OCI-LY3 (cell line): ENCODE data around the gene ARMC2.
"Not testable (repeated sequence)": the region's sequence is repeated elsewhere in the genome, so short reads cannot be mapped to it uniquely, and the experiment has no call there.

ENCODE experiments used
- H2AFZ ChIP-seq: fragments of 200-600, 300-600 bp; shearing (Covaris generic); 2 replicates; pipeline ENCODE4 v1.6.0; 2014; ENCODE audit warnings: antibody characterized with exemption, low read depth, low read length
- H3K27ac ChIP-seq: fragments of 200-600, 300-600 bp; sonication (generic); 2 replicates; pipeline ENCODE4 v1.5.1; 2014; ENCODE audit warnings: mild to moderate bottlenecking, low read length, moderate library complexity, mixed read lengths
- H3K27me3 ChIP-seq: fragments of 200-600, 300-600 bp; sonication (generic); 2 replicates; pipeline ENCODE4 v1.6.1; 2014; ENCODE audit warnings: low read depth, low read length, mixed read lengths
- H3K36me3 ChIP-seq: fragments of 200-600, 300-600 bp; sonication (generic); replicated peaks from 2 replicates; pipeline ENCODE3; 2014; ENCODE audit warnings: low read depth, low read length, mixed read lengths
- H3K4me1 ChIP-seq: fragments of 300-600, 200-600 bp; sonication (generic); 2 replicates; pipeline ENCODE4 v1.6.1; 2014; ENCODE audit warnings: low read length, mixed read lengths
- H3K4me2 ChIP-seq: fragments of 200-600, 300-600 bp; sonication (generic); 2 replicates; pipeline ENCODE4 v1.6.1; 2014; ENCODE audit warnings: low read length, mixed read lengths
- H3K4me3 ChIP-seq: fragments of 300-600, 200-600 bp; sonication (generic); 2 replicates; pipeline ENCODE4 v1.5.1; 2014; ENCODE audit warnings: antibody characterized with exemption, mild to moderate bottlenecking, low read length, moderate library complexity
- H3K79me2 ChIP-seq: fragments of 300-600, 200-600 bp; shearing (Covaris generic); 2 replicates; pipeline ENCODE4 v1.6.1; 2014; ENCODE audit warnings: mild to moderate bottlenecking, low read length, mixed read lengths
- H3K9ac ChIP-seq: fragments of 300-600, 200-600 bp; shearing (Covaris generic); 2 replicates; pipeline ENCODE4 v1.6.0; 2014; ENCODE audit warnings: mild to moderate bottlenecking, low read length, moderate library complexity
- H3K9me3 ChIP-seq: fragments of 200-600, 300-600 bp; shearing (Covaris generic); 2 replicates; pipeline ENCODE4 v1.6.1; 2014; ENCODE audit warnings: low read length, mixed read lengths; ENCODE audit not compliant: insufficient read depth
- H4K20me1 ChIP-seq: fragments of 200-600, 300-600 bp; sonication (generic); 2 replicates; pipeline ENCODE4 v1.6.1; 2016; ENCODE audit warnings: low read length, mixed read lengths; ENCODE audit not compliant: insufficient read depth
- EZH2phosphoT487 ChIP-seq: fragments of 200-600 bp; shearing (Covaris generic); IDR thresholded peaks from 2 replicates; pipeline ENCODE4 v1.6.1; 2018; ENCODE audit warnings: antibody characterized with exemption, mixed run types, low read depth
- TF ChIP-seq, protein P1 (sequence below): fragments of 200-600, 300-600 bp; sonication (generic); IDR thresholded peaks from 2 replicates; pipeline ENCODE4 v1.5.1; 2014; ENCODE audit warnings: antibody characterized with exemption, low read length, low read depth

Gene ARMC2

GRCh38 chr6:108888052-108888451, 39.8 kb downstream of the ARMC2 start:
- no peak overlapping the region for H3K4me3 ChIP-seq
- H3K79me2 ChIP-seq, result no peaks in the 10 kb centered on the region
- no peaks in the 10 kb centered on the region for H4K20me1 ChIP-seq
- no peak overlapping the region for H3K27ac ChIP-seq
- H3K4me2 ChIP-seq, result no peak overlapping the region
- peaks cover under 1% of the 10 kb centered on the region; the same call in 1 of the 2 replicates for H3K9me3 ChIP-seq
- H2AFZ ChIP-seq, result no peak overlapping the region
- no peak overlapping the region for H3K9ac ChIP-seq
- peaks cover 21% of the 10 kb centered on the region for H3K4me1 ChIP-seq
- peaks cover 22% of the 10 kb centered on the region for H3K27me3 ChIP-seq
- no peak for TF ChIP-seq EZH2phosphoT487
- TF ChIP-seq, protein P1, sequence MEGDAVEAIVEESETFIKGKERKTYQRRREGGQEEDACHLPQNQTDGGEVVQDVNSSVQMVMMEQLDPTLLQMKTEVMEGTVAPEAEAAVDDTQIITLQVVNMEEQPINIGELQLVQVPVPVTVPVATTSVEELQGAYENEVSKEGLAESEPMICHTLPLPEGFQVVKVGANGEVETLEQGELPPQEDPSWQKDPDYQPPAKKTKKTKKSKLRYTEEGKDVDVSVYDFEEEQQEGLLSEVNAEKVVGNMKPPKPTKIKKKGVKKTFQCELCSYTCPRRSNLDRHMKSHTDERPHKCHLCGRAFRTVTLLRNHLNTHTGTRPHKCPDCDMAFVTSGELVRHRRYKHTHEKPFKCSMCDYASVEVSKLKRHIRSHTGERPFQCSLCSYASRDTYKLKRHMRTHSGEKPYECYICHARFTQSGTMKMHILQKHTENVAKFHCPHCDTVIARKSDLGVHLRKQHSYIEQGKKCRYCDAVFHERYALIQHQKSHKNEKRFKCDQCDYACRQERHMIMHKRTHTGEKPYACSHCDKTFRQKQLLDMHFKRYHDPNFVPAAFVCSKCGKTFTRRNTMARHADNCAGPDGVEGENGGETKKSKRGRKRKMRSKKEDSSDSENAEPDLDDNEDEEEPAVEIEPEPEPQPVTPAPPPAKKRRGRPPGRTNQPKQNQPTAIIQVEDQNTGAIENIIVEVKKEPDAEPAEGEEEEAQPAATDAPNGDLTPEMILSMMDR, result no peak
- no peaks in the 10 kb centered on the region for H3K36me3 ChIP-seq

- H3K4me3 ChIP-seq, result no peak overlapping the region
- peaks cover 22% of the 10 kb centered on the region for H3K27me3 ChIP-seq
- peaks cover 14% of the 10 kb centered on the region for H3K4me1 ChIP-seq
- H3K79me2 ChIP-seq, result no peaks in the 10 kb centered on the region
- no peak overlapping the region for H3K27ac ChIP-seq
- H4K20me1 ChIP-seq, result no peaks in the 10 kb centered on the region
- no peak overlapping the region for H2AFZ ChIP-seq
- H3K36me3 ChIP-seq, result no peaks in the 10 kb centered on the region
- no peak overlapping the region for H3K9ac ChIP-seq
- no peak overlapping the region for H3K4me2 ChIP-seq
- no peak for TF ChIP-seq EZH2phosphoT487
- H3K9me3 ChIP-seq, result no peaks in the 10 kb centered on the region
These were observed 40.5 kb downstream of the ARMC2 start for GRCh38 chr6:108888745-108889144.

DNA sequence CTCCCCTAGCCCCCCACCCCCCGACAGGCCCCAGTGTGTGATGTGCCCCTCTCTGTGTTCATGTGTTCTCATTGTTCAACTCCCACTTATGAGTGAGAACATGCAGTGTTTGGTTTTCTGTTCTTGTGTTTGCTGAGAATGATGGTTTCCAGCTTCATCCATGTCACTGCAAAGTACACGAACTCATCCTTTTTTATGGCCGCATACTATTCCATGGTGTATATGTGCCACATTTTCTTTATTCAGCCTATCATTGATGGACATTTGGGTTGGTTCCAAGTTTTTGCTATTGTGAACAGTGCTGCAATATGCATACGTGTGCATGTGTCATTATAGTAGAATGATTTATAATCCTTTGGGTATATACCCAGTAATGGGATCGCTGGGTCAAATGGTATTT, 42.7 kb downstream of the ARMC2 start:
- not testable (repeated sequence) for H3K9me3 ChIP-seq, H2AFZ ChIP-seq

GRCh38 chr6:108895571-108895970, 47.3 kb downstream of the ARMC2 start:
- Histone ChIP-seq H4K20me1 (no peaks in the 10 kb centered on the region), H3K36me3 (no peaks in the 10 kb centered on the region), H3K27ac (no peak overlapping the region), H3K4me3 (no peak overlapping the region), H3K27me3 (no peaks in the 10 kb centered on the region; the same call in 1 of the 2 replicates), H3K9ac (no peak overlapping the region), H3K4me1 (no peaks in the 10 kb centered on the region), H2AFZ (no peak overlapping the region), H3K4me2 (no peak overlapping the region), H3K79me2 (no peaks in the 10 kb centered on the region), H3K9me3 (no peaks in the 10 kb centered on the region)
- TF ChIP-seq, protein P1, result no peak
- no peak for TF ChIP-seq EZH2phosphoT487

More for the DNA sequence above, 42.7 kb downstream of the ARMC2 start:
- H3K9ac ChIP-seq, H3K36me3 ChIP-seq, H3K27ac ChIP-seq, H3K4me3 ChIP-seq, H4K20me1 ChIP-seq, H3K4me2 ChIP-seq, H3K27me3 ChIP-seq, H3K79me2 ChIP-seq, H3K4me1 ChIP-seq: not testable (repeated sequence)

DNA sequence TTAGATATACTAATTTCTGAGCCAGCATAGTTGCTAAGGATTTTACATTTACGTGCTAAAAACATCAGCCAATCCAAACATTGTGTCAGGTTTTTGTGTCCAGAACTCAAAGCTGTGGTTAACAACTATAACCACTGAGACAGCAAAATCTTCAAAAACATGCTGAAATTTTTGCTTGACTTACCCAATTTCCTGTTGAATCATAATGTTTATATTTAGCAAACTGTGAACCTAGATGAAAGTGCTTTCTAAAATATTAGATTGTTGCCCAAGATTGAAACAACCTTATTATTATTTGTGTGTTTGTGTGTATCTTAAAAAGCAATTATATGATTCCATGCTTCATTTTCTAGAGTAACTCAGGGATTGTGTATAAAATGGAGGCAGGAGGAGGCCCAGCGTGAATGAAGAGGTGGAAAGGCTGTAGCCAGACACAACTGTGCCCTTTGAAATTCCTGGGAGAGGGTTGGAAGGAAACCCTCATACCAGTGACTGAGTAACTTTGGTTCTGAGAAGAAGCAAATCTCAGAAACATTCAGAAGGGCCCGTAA, 48.0 kb downstream of the ARMC2 start:
- Histone ChIP-seq H2AFZ (no peak overlapping the region), H3K9ac (no peak overlapping the region), H3K9me3 (no peaks in the 10 kb centered on the region), H4K20me1 (no peaks in the 10 kb centered on the region), H3K4me2 (no peak overlapping the region), H3K27ac (no peak overlapping the region), H3K4me3 (no peak overlapping the region), H3K36me3 (no peaks in the 10 kb centered on the region), H3K79me2 (no peaks in the 10 kb centered on the region), H3K27me3 (no peaks in the 10 kb centered on the region; the same call in 1 of the 2 replicates), H3K4me1 (no peaks in the 10 kb centered on the region)
- no peak for TF ChIP-seq EZH2phosphoT487
- TF ChIP-seq, protein P1, result no peak
